NCI-H460 (cell line): ENCODE data around the gene CDC42SE2. TPM values are rescaled to one million over a fixed set of nuclear protein-coding genes. Genes with fewer than 3 reads are reported as not detected.

ENCODE experiments used
- DNase-seq: peaks from one replicate; pipeline ENCODE4 v3.0.0-alpha.2; 2016; ENCODE audit warnings: low read depth; ENCODE audit errors: extremely low read depth
- polyA plus RNA-seq: library from polyadenylated mRNA; depleted of rRNA; stranded (reverse); fragments of >200 nt; gene quantifications from 2 replicates; pipeline ENCODE4 v1.2.3, GENCODE V29; 2014; cell fraction: nucleus; rRNA removed
- total RNA-seq: library from RNA; depleted of rRNA; stranded (reverse); fragments of >200 nt; shearing (Covaris generic); gene quantifications from 2 replicates; pipeline ENCODE4 v1.2.3, GENCODE V29; 2014; rRNA removed

Gene CDC42SE2
- 45.9 and 51.8 TPM in 2 replicates for total RNA-seq
- polyA plus RNA-seq = 23.1 and 24.8 TPM in 2 replicates

- peak; percentile 81 for DNase-seq
These were observed at the start of gene CDC42SE2 for GRCh38 chr5:131263648-131264450. Gene CDC42SE2, plus strand, starts transcription at chr5:131264053. Its CDS starts 95,441 bp downstream, at chr5:131359494.

GRCh38 chr5:131214609-131215227 is 49.1 kb upstream of the CDC42SE2 start:
- no peak for DNase-seq

DNA sequence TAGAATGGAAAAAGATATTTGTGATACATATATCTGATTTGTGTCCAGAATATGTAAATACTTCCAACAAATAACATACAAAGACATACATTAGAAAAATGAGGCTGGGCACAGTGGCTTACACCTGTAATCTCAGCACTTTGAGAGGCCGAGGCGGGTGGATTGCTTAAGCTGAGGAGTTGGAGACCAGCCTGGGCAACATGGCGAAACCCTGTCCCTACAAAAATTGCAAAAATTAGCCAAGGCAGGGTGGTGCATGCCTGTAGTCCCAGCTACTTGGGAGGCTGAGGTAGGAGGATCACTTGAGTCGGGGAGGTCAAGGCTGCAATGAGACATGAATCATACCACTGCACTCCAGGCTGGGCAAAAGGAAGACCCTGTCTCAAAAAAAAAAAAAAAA is 46.1 kb upstream of the CDC42SE2 start:
- no peak for DNase-seq

DNA sequence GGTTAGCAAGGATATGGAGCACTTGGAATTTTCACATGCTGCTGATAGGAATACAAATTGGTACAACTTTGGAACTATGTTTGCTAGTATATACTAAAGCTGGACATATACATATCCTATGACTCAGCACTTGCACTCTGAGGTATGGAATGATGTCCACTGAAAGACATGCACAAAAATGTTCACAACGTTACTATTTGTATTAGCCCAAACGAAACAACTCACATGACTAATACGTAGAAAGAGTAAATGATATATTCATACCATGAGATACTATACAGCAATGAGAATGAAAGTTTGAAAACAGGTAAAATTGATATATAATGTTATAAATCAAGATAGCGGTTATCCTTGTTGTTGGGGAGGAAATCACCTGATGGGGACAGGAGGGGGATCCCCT is 45.5 kb upstream of the CDC42SE2 start:
- no peak for DNase-seq

DNA sequence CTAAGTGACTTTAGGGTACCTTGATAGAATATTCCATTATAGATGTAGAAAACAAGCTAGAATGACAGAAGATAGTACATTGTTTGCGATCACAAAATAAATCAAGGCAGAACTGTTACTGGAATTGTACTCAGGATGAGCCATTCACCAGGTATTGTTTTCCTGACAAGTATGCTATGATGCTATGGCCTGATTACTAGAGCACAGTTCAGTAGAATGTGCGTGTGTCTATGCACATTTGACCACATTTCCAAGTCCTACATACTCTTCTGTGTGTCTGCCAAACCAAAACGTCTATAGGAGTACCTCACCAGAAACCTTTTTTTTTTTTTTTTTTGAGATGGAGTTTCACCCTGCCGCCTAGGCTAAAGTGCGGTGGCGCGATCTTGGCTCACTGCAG is 43.3 kb upstream of the CDC42SE2 start:
- no peak for DNase-seq

DNA sequence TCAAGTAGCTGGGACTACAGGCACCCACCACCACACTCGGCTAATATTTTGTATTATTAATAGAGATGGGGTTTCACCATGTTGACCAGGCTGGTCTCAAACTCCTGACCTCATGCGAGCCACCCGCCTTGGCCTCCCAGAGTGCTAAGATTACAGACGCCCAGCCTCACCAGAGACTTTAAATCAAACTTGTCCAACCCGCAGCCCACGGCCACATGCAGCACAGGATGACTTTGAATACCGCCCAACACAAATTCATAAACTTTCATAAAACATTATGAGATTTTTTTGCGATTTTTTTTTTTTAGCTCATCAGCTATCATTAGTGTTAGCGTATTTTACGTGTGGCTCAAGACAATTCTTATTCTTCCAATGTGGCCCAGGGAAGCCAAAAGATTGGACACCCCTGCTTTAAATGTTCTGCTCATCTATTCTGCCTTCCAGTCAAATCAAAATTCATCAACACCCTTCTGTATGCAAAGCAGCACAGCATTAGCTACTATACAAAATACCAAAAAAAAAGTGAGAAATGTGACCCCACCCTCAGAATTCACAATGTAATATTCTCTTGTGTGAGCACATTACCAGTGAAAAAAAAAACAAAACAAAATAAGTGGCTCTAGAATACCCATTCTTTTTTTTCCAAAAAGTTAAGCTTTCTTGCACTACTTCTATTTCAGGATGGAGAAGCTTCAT is 42.7 kb upstream of the CDC42SE2 start:
- DNase-seq = no peak

DNA sequence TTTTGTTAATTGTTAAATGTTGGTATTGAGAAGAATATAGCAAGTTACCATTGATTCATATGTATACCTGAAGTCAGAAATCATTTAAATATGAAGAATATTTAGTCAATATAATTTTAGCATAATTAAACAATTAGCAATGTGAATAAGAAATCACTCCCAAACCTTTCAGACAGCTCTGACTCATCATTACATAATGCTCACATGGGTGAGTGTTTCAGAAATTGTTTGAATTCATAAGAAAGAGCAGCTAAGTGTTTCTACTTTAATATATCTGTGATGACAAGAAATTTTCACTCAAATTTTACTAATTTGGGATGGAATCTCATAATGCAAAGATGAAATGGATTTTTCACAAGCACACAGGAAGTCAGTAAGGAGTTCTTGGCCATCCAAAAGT is 42.0 kb upstream of the CDC42SE2 start:
- DNase-seq = no peak

DNA sequence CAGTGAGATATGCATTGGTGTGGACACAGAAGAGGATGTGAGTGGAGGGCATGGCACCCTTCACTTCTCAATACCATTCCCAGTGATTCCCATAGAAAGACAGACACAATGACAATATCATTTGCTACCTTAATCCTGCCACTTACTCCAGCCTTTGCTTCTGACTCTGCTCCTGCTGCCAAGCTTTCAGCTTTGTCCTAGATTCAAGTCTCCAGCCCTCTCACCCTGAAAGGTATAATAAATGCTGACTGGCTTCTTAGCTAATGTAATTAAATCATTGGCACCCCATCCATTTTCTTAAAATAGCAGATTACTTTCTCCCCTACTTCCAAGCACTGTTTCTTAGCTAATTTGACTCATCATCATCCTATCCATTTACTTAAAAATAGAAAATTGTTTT is 41.1 kb upstream of the CDC42SE2 start:
- no peak for DNase-seq

DNA sequence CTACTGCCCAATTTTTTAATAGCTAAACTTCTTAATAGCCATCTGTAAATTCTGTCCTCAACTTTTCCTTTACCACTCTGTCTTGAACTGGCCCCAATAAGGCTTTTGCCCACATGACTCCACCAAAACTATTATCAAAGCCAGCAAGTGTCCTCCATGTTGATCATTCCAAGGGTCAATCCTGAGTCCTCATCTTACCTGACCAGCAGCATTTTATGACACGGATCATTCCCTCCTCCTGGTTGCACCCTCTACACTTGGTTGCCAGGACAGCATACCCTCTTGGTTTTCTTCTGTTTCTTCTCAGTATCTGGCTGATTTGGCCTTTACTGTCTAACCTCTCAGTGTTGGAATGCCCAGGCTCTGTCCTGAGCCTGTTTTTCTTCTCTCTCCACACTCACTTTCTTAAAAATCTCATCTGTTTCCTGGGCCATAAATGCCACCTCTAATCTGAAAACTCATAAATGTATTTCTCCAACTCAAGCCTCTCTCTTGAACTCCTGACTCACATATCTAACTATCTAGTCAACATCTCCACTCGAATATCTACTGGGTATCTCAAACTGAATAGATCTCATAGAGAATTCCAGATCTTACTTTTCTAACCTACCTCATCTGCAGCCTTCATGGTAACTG is 40.0 kb upstream of the CDC42SE2 start:
- no peak for DNase-seq

- DNase-seq = no peak
These were observed 39.3 kb upstream of the CDC42SE2 start for GRCh38 chr5:131224387-131225201.

- no peak for DNase-seq
These were observed 38.4 kb upstream of the CDC42SE2 start for GRCh38 chr5:131225282-131225974.

DNA sequence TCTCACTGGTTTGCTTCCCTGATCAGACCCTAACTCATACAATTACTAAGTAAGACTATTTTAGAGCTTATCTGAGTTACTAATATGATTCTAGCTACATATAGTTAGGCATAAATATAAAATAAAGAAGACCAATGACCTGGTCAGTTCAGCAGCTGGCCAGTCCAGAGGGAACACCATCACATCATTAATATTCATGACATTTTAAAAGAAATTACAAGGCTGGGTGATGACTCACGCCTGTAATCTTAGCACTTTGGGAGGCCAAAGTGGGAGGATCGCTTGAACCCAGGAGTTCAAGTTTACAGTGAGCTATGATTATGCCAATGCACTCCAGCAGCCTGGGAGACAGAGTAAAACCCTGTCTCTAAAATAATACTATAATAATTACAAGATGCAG is 37.0 kb upstream of the CDC42SE2 start:
- no peak for DNase-seq

DNA sequence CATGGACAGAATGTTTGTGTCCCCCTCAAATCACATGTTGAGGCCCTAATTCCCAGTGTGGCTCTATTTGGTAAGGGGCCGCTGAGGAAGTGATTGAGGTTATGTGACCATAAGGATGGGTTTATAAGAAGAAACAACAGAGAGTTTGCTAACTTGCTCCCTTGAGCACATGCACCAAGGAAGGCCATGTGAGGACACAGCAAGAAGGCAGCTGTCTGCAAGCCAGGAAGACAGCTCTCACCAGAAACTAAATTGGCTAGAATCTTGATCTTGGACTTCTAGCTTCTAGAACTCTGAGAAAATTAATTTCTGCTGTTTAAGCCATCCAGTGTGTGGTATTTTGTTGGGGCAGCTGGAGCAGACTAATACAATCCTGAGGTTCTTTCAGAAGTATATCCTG is 35.2 kb upstream of the CDC42SE2 start:
- DNase-seq = no peak

DNA sequence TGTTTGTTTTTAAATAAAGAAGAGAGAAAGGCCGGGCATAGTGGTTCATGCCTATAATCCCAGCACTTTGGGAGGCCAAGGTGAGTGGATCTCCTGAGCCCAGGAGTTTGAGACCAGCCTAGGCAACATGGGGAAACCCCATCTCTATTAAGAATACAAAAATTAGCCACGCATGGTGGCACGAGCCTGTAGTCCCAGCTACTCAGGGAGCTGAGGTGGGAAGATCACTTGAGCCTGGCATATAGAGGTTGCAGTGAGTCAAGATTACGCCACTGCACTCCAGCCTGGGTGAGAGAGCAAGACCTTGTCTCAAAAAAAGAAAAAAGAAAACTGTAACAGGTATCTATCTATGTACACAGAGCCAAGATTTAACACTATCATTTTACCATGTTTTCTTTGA is 34.2 kb upstream of the CDC42SE2 start:
- DNase-seq = no peak

GRCh38 chr5:131230406-131230805 is 33.4 kb upstream of the CDC42SE2 start:
- no peak for DNase-seq

GRCh38 chr5:131239686-131240085 is 24.2 kb upstream of the CDC42SE2 start:
- no peak for DNase-seq

GRCh38 chr5:131242728-131243255 is 21.1 kb upstream of the CDC42SE2 start:
- no peak for DNase-seq

- no peak for DNase-seq
These were observed 18.5 kb upstream of the CDC42SE2 start for GRCh38 chr5:131245312-131245711.

DNA sequence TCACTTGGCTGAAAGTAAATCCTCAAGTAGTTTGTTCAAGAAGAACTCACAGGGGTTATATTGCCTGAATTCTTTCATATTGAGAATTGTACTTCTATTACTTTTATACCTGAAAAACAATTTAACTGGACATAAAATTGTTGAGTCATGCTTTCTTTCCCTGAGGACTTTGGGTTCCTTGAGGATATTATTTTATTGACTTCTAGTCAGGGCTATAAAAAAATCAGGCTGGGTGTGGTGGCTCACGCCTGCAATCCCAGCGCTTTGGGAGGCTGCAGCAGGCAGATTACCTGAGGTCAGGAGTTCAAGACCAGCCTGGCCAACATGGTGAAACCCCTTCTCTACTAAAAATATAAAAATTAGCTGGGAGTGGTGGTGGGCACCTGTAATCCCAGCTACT is 17.9 kb upstream of the CDC42SE2 start:
- DNase-seq = no peak
